GM10248 (cell line): Measurements from ENCODE around the gene MPP2.

ENCODE experiments used
- CTCF ChIA-PET: fragments of 300-600 bp; sonication (Branson Sonifier 250); formaldehyde crosslinking; extraction: SDS; loops from one replicate; lab custom pipeline; 2021; ENCODE audit warnings: antibody characterized with exemption; lab: Yijun Ruan, JAX
- POLR2A ChIA-PET: fragments of 350-650 bp; sonication (Branson Sonifier 250); formaldehyde crosslinking; extraction: SDS; loops from one replicate; lab custom pipeline; 2020; ENCODE audit warnings: antibody characterized with exemption; lab: Yijun Ruan, JAX
- DNase-seq: peaks from one replicate; pipeline ENCODE4 v3.0.0; 2012; ENCODE audit errors: extremely low spot score
- CTCF ChIP-seq: IDR thresholded peaks from 2 replicates; pipeline ENCODE4 v1.5.1; 2012; ENCODE audit warnings: mild to moderate bottlenecking, low read depth; ENCODE audit errors: extremely low read depth, missing control alignments, control extremely low read depth

Gene MPP2

DNA sequence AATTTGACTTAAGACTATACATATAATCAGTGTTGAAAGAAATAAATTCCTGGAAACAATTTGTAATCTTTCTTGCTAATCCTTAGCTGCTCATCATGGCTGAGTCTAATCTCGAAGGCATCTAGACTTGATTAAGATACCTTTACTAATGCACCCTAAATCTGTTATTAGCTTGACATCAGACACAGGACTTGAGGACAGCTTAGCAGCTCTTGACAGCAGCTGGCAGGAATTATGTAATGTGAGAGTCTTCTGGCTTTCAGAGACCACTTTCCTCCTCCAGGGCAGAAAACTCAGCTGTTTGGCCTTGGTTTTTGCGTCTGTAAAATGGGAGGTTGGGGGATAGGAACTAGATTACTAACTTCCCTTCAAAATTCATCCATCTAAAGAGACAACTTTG lies 7.1 kb upstream of the MPP2 start:
- ChIA-PET CTCF (interaction anchor here (1.2 to 2.2 kb wide), 8 partner anchors 11 to 127 kb away, joined by 3 to 8 read pairs (median 4); no protein-coding TSS in a partner anchor), POLR2A (no interaction called here)
- DNase-seq = no peak
- no peak for TF ChIP-seq CTCF

DNA sequence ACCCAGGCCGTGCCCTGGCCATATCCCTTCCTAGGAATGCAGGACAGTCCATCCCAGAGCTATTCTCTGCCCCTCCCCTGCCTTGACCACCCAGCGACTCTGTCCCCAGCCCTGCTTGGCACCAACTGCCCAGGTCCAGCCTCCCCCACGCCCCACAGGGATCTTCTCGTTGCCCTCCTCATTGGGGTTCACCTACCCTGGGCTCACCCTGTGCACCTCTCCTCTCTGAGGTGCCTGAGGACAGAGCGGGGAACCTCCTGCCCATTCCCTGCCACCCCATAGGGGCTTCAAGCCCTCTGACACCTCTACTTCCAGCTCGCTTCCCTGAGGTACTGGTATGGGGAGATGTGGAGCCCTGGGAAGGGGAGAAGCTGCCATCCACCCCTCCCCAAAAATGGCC lies 6.2 kb upstream of the MPP2 start:
- no peak for DNase-seq
- POLR2A ChIA-PET = no interaction called here
- no peak for TF ChIP-seq CTCF
- CTCF ChIA-PET = interaction anchor here (0.6 to 2.2 kb wide), 9 partner anchors 12 to 128 kb away, joined by 3 to 8 read pairs (median 3); no protein-coding TSS in a partner anchor

DNA sequence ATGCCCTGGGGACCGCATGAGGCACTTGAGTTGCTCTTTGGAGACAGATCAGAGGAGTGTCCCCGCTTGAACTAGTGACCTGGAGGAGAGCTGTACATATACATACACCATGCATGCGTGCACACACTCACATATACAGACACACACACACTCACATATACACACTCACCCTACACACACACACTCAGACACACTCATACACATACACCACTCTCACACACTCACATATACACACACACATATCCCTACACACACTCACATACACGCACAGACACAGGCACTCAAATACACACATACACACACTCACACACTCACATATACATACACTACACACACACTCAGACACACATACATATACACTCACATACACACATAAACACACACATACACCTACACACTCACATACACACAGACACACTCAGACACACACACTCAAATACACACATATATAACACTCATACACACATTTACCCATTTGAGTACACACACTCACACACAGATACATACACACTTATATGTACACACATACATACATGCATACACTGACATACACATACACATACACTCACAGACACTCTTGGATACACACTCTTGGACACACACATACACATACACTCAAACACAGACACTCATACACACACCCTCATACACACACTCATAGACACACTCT lies 5.4 kb upstream of the MPP2 start:
- no peak for TF ChIP-seq CTCF
- POLR2A ChIA-PET = interaction anchor here (0.5 kb wide), 1 partner anchor 83 kb away, joined by 6 read pairs; no protein-coding TSS in a partner anchor
- no peak for DNase-seq
- CTCF ChIA-PET = interaction anchor here (4.6 to 4.7 kb wide), 3 partner anchors 11 to 31 kb away, joined by 25 to 50 read pairs (median 34); partner anchors contain the start of gene PPY

DNA sequence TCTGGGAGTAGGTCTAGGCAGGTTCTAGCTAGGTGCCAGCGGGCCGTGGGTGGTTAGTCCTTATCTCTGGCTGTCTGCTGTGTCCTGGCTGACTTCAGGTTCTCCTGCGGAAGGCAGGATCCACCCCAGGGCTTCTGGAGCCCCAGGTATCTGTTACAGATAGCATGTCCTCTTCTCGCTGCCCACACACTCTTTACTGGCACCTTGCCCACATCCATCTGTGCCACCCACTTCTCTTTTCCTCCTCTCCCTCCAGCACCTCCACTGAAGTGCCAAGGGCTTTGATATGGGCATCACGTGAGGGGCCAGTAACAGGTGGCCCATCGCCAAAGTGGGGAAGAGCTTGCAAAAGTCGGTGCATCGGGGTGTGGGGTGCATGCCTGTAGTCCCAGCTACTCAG lies 4.6 kb upstream of the MPP2 start:
- POLR2A ChIA-PET = interaction anchor here (0.5 kb wide), 1 partner anchor 84 kb away, joined by 6 read pairs; no protein-coding TSS in a partner anchor
- no peak for TF ChIP-seq CTCF
- CTCF ChIA-PET = interaction anchor here (4.6 to 4.7 kb wide), 3 partner anchors 11 to 31 kb away, joined by 25 to 50 read pairs (median 34); partner anchors contain the start of gene PPY
- DNase-seq = no peak

DNA sequence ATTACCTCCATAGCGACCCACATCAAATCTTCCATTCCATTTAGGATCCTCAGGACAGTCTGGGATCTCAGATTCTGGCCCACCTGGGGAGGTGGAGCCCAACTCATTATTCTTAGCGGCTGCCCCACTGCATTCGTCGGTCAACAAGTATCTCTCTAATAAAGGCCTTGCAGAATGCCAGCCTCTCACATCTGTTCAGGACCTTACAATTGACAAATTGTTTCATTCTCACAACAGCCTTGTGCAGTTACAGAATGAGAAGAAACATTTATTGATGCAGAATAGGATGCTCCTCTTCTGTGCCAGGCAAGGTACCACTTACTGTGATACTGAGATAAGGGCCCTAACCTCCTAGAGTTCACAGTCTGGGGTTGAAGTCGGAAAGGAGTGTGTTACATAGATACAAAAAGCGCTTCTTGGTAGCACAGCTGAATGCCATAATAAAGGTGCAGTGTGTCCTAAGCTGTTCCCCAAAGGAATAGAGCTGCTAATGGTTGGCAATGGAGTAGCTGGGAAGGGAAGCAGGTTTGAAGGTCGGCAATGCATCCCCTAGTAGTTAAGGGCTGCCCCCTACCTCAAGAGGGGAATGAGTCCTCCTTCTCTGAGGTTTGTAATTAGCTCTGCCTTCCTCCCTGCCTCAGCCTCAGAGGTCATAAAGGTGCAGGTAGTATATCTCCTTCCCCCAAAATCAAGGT lies 2.3 kb upstream of the MPP2 start:
- no peak for TF ChIP-seq CTCF
- POLR2A ChIA-PET = no interaction called here
- CTCF ChIA-PET = interaction anchor here (0.7 to 6.5 kb wide), 32 partner anchors 8 to 379 kb away, joined by 3 to 50 read pairs (median 4); partner anchors contain the start of genes CD300LG and PPY
- no peak for DNase-seq

- no peak for DNase-seq
- no peak for TF ChIP-seq CTCF
- POLR2A ChIA-PET = no interaction called here
- CTCF ChIA-PET = interaction anchor here (0.8 to 6.5 kb wide), 9 partner anchors 8 to 134 kb away, joined by 3 to 50 read pairs (median 17); partner anchors contain the start of gene PPY
Observed at GRCh38 chr17:43907998-43908721, 824 bp upstream of the MPP2 start.
